SW480 (cell line): ENCODE results near the gene TMEM176A.
A peak's percentile ranks its signal among the peaks of the same experiment; 100 is the strongest.
"Not testable (repeated sequence)": the region's sequence is repeated elsewhere in the genome, so short reads cannot be mapped to it uniquely, and the experiment has no call there.

ENCODE experiments used
- DNase-seq: peaks from one replicate; pipeline ENCODE4 v3.0.0-alpha.2; 2016; ENCODE audit warnings: low spot score

Gene TMEM176A

GRCh38 chr7:150800581-150801241, at the start of gene TMEM176A:
TSS of gene TMEM176A (plus strand) at chr7:150800769. CDS start at chr7:150801551, 782 bp downstream.
- DNase-seq, result no peak

- DNase-seq, result no peak
Observed at GRCh38 chr7:150751702-150752101, 48.9 kb upstream of the TMEM176A start.

- no peak for DNase-seq
Observed at GRCh38 chr7:150753239-150753638, 47.3 kb upstream of the TMEM176A start.

- peak; percentile 6 for DNase-seq
Observed at GRCh38 chr7:150753826-150754603, 46.6 kb upstream of the TMEM176A start.

GRCh38 chr7:150754951-150755350, 45.6 kb upstream of the TMEM176A start:
- DNase-seq, result no peak

- DNase-seq, result no peak
Observed at GRCh38 chr7:150755473-150756099, 45.0 kb upstream of the TMEM176A start.

- DNase-seq, result no peak
Observed at GRCh38 chr7:150756166-150756565, 44.4 kb upstream of the TMEM176A start.

- DNase-seq, result peak; percentile 13
Observed at GRCh38 chr7:150756858-150757257, 43.7 kb upstream of the TMEM176A start.

GRCh38 chr7:150759479-150759878, 41.1 kb upstream of the TMEM176A start:
- DNase-seq, result no peak

- no peak for DNase-seq
Observed at GRCh38 chr7:150766334-150766709, 34.2 kb upstream of the TMEM176A start.

- DNase-seq, result no peak
Observed at GRCh38 chr7:150769768-150770167, 30.8 kb upstream of the TMEM176A start.

- DNase-seq, result not testable (repeated sequence)
Observed at GRCh38 chr7:150774131-150774530, 26.4 kb upstream of the TMEM176A start.

GRCh38 chr7:150778014-150778737, 22.4 kb upstream of the TMEM176A start:
- DNase-seq, result peak; percentile 28

- DNase-seq, result peak; percentile 73
Observed at GRCh38 chr7:150778738-150779301, 21.7 kb upstream of the TMEM176A start.

- DNase-seq, result no peak
Observed at GRCh38 chr7:150780292-150780691, 20.3 kb upstream of the TMEM176A start.

GRCh38 chr7:150781103-150781502, 19.5 kb upstream of the TMEM176A start:
- DNase-seq, result no peak

GRCh38 chr7:150781961-150782360, 18.6 kb upstream of the TMEM176A start:
- DNase-seq, result no peak

- peak; percentile 91 for DNase-seq
Observed at GRCh38 chr7:150784120-150784736, 16.3 kb upstream of the TMEM176A start.

- no peak for DNase-seq
Observed at GRCh38 chr7:150784954-150785353, 15.6 kb upstream of the TMEM176A start.

- DNase-seq, result no peak
Observed at GRCh38 chr7:150787321-150788281, 13.0 kb upstream of the TMEM176A start.
